ENCODE measurements around the gene C10orf71. TPM values are rescaled to one million over a fixed set of nuclear protein-coding genes. Genes with fewer than 3 reads are reported as not detected.

C10orf71 gene
- polyA plus RNA-seq, 4 donors, result 0.13 to 0.47 (median 0.19) TPM

- DNase-seq (ENCODE audit: low read depth in 4 of 4, low spot score in 3 of 4), result no peak
Measured at GRCh38 chr10:49357910-49358309, 58.9 kb downstream of the C10orf71 start.

- DNase-seq (ENCODE audit: low read depth in 4 of 4, low spot score in 3 of 4), result no peak
Measured at GRCh38 chr10:49359349-49360270, 60.6 kb downstream of the C10orf71 start.

- DNase-seq (ENCODE audit: low read depth in 4 of 4, low spot score in 3 of 4), result no peak
Measured at GRCh38 chr10:49360271-49361177, 61.6 kb downstream of the C10orf71 start.

GRCh38 chr10:49361178-49361554, 62.2 kb downstream of the C10orf71 start:
- no peak for DNase-seq (ENCODE audit: low read depth in 4 of 4, low spot score in 3 of 4)

GRCh38 chr10:49361735-49362568, 63.0 kb downstream of the C10orf71 start:
- DNase-seq (ENCODE audit: low read depth in 4 of 4, low spot score in 3 of 4), result no peak

GRCh38 chr10:49362596-49363260, 63.8 kb downstream of the C10orf71 start:
- no peak for DNase-seq (ENCODE audit: low read depth in 4 of 4, low spot score in 3 of 4)

- DNase-seq (ENCODE audit: low read depth in 4 of 4, low spot score in 3 of 4), result no peak
Measured at GRCh38 chr10:49363309-49364031, 64.5 kb downstream of the C10orf71 start.

- DNase-seq (ENCODE audit: low read depth in 4 of 4, low spot score in 3 of 4), result no peak
Measured at GRCh38 chr10:49364051-49364450, 65.1 kb downstream of the C10orf71 start.

- no peak for DNase-seq (ENCODE audit: low read depth in 4 of 4, low spot score in 3 of 4)
Measured at GRCh38 chr10:49364747-49365146, 65.8 kb downstream of the C10orf71 start.

- DNase-seq (ENCODE audit: low read depth in 4 of 4, low spot score in 3 of 4), result no peak
Measured at GRCh38 chr10:49365275-49365674, 66.3 kb downstream of the C10orf71 start.

- DNase-seq (ENCODE audit: low read depth in 4 of 4, low spot score in 3 of 4), result no peak
Measured at GRCh38 chr10:49365675-49366415, 66.9 kb downstream of the C10orf71 start.

- no peak for DNase-seq (ENCODE audit: low read depth in 4 of 4, low spot score in 3 of 4)
Measured at GRCh38 chr10:49366460-49366859, 67.5 kb downstream of the C10orf71 start.

GRCh38 chr10:49367600-49367999, 68.6 kb downstream of the C10orf71 start:
- no peak for DNase-seq (ENCODE audit: low read depth in 4 of 4, low spot score in 3 of 4)

- no peak for DNase-seq (ENCODE audit: low read depth in 4 of 4, low spot score in 3 of 4)
Measured at GRCh38 chr10:49368256-49368655, 69.3 kb downstream of the C10orf71 start.

GRCh38 chr10:49369216-49370162, 70.5 kb downstream of the C10orf71 start:
- DNase-seq (ENCODE audit: low read depth in 4 of 4, low spot score in 3 of 4), result no peak

GRCh38 chr10:49370326-49371100, 71.5 kb downstream of the C10orf71 start:
- DNase-seq (ENCODE audit: low read depth in 4 of 4, low spot score in 3 of 4), result no peak

- DNase-seq (ENCODE audit: low read depth in 4 of 4, low spot score in 3 of 4), result no peak
Measured at GRCh38 chr10:49371967-49372366, 73.0 kb downstream of the C10orf71 start.

All from left renal pelvis (tissue), 4 donors.